Coronary artery (tissue), 2 donors: Measurements from ENCODE around the gene ELAVL1.

Experiments
- DNase-seq: peaks from one replicate; pipeline ENCODE4 v3.0.0-alpha.2; 2017; ENCODE audit warnings: low spot score
- H3K27ac ChIP-seq, 2 donors: fragments of 200-600 bp; sonication (generic); one replicate each; pipeline ENCODE4 v1.5.1; 2016 to 2019
- H3K4me3 ChIP-seq: fragments of 200-600 bp; sonication (generic); 2 replicates; pipeline ENCODE4 v1.5.1; 2016; ENCODE audit warnings: mild to moderate bottlenecking, moderate library complexity
- TF ChIP-seq, protein P1 (sequence below): fragments of 200-600 bp; sonication (generic); IDR thresholded peaks from one replicate; pipeline ENCODE4 v1.5.1; 2019; ENCODE audit warnings: antibody characterized with exemption

ELAVL1 gene

DNA sequence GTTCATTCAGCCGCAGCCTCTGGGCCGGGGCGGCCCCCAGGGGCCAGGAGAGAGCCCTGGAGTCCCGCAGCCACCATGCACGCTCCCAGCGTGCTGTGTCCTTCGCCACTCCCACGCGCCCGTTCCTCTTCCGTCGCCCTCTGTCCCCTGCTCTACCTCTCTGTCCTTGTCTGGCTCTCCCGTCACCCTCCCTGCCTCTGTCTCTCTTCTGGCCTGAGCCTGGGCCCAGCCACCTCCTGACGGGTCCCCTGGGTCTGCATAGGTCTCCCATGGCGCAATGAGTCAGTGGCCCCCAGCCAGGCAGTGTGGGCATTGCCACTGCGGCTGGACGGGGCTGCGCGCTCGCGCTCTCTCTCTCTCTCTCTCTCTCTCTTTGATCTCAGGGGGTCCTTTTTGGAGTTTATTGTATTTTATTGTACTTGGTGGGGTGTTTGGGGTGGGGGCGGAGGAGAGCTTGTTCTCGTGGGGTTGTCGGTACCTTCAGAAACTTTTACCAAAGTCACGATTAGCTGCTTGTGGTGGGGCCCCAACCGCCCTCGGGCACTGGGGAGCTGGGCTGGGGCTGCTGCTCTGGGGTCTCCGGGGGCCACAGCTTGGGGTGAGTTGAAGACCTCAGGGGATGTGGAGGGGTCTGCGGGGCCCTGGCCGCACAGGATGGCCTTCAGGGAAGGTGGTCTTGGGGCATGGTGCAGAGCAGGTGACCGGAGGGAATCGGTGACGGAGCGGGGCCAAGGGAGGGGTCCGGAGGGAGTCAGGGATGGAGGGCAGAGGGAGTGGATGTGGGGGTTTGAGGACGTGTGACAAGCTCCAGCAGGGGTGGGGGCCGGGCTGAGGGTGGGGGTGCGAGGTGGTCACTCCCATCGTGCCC lies 92.5 kb downstream of the ELAVL1 start:
- TF ChIP-seq, protein P1, sequence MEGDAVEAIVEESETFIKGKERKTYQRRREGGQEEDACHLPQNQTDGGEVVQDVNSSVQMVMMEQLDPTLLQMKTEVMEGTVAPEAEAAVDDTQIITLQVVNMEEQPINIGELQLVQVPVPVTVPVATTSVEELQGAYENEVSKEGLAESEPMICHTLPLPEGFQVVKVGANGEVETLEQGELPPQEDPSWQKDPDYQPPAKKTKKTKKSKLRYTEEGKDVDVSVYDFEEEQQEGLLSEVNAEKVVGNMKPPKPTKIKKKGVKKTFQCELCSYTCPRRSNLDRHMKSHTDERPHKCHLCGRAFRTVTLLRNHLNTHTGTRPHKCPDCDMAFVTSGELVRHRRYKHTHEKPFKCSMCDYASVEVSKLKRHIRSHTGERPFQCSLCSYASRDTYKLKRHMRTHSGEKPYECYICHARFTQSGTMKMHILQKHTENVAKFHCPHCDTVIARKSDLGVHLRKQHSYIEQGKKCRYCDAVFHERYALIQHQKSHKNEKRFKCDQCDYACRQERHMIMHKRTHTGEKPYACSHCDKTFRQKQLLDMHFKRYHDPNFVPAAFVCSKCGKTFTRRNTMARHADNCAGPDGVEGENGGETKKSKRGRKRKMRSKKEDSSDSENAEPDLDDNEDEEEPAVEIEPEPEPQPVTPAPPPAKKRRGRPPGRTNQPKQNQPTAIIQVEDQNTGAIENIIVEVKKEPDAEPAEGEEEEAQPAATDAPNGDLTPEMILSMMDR: no peak
- no peak overlapping the region for H3K27ac ChIP-seq
- DNase-seq: no peak
- H3K4me3 ChIP-seq: no peak overlapping the region

DNA sequence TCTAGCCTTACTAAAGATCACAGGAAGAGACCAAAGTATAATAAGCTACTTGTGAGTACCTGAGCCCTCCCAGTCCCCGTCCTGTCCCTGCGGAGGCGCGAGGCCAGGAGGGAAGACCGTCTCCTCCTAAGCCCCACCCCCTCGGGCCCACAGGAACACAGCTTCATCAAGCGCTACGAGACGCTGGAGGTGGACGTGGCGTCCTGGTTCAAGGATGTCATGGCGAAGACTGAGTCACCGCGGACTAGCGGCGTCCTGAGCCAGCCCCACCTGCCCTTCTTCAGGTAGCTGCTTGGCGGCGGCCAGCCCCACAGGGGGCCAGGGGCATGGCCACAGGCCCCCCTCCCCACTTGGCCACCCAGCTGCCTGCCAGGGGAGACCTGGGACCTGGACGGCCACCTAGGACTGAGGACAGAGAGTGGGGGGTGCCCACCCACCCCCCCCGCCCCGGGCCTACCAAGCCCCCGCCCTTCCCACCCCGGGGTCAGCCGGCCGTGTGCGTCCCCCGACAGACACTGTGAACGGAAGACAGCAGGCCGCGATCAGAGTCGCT lies 93.2 kb downstream of the ELAVL1 start:
- Histone ChIP-seq H3K4me3 (no peak overlapping the region), H3K27ac (no peak overlapping the region)
- TF ChIP-seq, protein P1: no peak
- DNase-seq: no peak

DNA sequence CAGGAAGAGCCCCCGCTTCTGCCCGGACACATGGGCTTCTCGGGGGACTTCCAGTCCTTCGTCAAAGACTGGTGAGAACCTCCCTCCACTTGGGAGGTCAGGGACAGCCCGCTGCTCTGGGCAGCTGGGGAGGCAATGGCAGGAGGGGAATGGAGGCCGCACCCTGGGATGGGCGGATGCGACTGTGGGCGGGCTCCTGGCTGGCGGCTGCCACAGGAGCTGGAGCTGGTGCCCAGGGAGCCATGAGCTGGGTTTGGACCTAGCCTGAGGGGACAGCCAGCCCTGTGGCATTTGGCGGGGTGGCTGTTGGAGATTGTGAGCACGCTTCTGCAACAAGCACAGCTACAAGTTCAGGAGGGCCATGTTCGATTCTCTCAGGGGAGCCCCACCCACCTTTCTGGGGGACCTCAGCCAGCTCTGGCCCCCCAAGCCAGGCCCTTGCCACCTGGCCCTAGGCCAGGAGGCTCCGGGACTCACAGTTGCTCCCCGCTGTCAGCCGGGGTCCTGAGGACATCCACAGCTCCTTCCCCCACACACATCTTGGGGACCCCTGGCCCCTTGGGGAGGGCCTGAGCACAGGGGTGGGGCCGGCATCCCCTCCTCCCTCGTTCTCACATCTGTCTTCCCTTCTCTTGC lies 93.8 kb downstream of the ELAVL1 start:
- TF ChIP-seq, protein P1: no peak
- no peak for DNase-seq
- Histone ChIP-seq H3K4me3 (no peak overlapping the region), H3K27ac (no peak overlapping the region)

DNA sequence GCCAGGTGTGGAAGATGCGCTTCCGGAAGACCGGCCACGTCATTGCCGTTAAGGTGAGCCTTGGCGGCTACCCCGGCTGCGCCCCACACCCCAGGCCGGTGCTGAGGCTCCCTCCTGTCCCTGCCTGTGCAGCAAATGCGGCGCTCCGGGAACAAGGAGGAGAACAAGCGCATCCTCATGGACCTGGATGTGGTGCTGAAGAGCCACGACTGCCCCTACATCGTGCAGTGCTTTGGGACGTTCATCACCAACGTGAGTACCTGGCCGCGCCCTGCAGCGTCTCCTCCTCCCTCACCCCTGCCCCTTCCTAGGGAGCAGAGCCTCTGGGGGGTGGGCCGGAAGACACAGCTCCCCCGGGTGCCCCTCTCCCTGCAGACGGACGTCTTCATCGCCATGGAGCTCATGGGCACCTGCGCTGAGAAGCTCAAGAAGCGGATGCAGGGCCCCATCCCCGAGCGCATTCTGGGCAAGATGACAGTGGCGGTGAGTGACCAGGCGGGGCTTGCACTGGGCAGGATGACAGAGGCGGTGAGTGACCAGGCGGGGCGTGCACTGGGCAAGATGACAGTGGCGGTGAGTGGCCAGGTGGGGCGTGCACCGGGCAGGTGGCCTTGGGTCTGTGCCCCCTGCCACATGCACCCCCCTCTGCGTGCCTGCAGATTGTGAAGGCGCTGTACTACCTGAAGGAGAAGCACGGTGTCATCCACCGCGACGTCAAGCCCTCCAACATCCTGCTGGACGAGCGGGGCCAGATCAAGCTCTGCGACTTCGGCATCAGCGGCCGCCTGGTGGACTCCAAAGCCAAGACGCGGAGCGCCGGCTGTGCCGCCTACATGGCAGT lies 94.9 kb downstream of the ELAVL1 start:
- Histone ChIP-seq H3K27ac (no peak overlapping the region), H3K4me3 (no peak overlapping the region)
- DNase-seq: no peak
- TF ChIP-seq, protein P1: no peak

DNA sequence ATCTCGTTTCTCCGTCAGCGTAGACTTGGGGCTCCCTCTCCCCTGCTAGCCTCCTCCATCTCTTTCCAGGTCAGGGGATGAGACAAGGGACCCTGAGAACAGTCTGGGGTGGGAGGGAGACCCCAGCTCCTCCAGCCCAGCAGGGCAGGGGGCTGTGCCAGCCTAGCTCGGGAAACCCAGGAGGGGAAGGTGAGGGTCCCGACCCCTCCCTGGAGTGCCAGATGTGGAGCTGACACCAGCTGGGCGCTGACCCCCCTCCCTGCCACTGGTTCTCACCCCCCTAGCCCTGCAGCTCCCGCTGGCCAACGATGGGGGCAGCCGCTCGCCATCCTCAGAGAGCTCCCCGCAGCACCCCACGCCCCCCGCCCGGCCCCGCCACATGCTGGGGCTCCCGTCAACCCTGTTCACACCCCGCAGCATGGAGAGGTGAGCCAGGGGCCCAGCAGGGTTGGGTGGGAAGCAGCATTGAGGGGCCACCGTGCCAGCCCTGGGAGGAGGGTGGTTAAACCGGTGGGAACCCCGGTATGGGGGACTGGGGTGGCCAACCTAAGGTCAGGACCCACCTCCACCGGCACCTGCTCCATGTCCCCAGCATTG lies 95.9 kb downstream of the ELAVL1 start:
- TF ChIP-seq, protein P1: no peak
- Histone ChIP-seq H3K4me3 (no peak overlapping the region), H3K27ac (no peak overlapping the region)
- no peak for DNase-seq

DNA sequence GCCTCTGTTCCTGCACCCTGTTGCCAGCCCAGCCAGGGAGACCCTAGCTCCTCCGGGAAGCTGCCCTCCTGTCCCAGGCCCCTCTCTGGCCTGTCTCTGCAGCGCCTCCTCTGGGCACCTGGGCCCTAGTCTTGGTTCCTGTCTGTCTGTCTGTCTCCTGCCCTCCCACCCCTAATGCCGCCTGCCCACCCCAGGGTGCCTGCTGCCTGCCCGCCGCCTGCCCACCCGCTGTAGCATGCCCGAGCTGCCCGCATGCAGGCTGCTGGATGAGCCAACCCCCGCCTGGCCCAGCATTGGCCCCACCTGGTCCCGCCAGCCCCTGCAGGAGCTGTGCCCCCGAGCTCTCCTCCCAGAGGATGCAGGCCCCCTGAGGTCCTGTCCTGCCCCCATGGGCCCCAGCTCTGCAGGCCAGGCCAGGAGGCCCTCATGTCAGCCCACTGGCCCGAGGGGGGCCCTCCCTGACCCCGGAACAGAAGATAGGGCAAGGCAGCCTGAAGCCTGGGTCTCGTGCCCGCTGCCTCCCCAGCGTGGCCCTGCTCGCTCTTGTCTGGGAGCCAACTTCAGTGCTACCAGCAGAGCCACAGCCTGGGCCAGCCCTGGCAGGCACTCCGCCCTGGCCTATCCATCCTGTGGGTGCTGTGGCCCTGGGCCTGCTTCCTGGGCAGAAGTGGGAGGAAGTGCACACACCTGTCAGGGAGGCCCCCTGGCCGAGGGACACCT lies 96.5 kb downstream of the ELAVL1 start:
- Histone ChIP-seq H3K4me3 (no peak overlapping the region), H3K27ac (no peak overlapping the region)
- TF ChIP-seq, protein P1: no peak

More for the DNA sequence above, 96.5 kb downstream of the ELAVL1 start:
- DNase-seq: no peak
